Measurements from ENCODE around the gene SORD.

SORD gene

GRCh38 chr15:45091576-45091975 is 68.6 kb downstream of the SORD start:
- TF ChIP-seq, protein P1, sequence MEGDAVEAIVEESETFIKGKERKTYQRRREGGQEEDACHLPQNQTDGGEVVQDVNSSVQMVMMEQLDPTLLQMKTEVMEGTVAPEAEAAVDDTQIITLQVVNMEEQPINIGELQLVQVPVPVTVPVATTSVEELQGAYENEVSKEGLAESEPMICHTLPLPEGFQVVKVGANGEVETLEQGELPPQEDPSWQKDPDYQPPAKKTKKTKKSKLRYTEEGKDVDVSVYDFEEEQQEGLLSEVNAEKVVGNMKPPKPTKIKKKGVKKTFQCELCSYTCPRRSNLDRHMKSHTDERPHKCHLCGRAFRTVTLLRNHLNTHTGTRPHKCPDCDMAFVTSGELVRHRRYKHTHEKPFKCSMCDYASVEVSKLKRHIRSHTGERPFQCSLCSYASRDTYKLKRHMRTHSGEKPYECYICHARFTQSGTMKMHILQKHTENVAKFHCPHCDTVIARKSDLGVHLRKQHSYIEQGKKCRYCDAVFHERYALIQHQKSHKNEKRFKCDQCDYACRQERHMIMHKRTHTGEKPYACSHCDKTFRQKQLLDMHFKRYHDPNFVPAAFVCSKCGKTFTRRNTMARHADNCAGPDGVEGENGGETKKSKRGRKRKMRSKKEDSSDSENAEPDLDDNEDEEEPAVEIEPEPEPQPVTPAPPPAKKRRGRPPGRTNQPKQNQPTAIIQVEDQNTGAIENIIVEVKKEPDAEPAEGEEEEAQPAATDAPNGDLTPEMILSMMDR (IDR thresholded peaks at IDR 0.05; ENCODE audit: control insufficient read depth, insufficient read depth, low read depth, low read length, missing control alignments): no peak
- no peak for DNase-seq (ENCODE audit: low read depth)
- H3K4me3 ChIP-seq (ENCODE audit: control insufficient read depth, low read depth, low read length): no peak overlapping the region

DNA sequence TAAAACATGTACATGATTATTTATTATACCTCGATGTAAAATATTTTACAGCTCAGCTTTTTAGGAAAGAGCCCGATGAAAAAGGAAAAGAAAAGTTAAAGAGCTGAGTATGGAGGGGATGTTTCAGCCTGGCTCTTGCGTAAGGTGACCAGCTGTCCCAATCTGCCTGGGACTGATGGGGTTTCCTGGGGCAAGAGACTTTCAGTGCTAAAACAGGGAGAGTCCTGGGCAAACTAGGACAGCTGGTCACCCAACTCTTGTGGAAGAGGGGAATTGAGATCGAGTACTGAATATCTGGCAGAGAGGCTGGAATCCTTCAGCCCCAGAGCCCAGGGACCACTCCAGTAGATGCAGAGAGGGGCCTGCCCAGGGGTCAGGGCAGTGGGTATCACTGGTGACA is 70.0 kb downstream of the SORD start:
- H3K4me3 ChIP-seq (ENCODE audit: control insufficient read depth, low read depth, low read length): no peak overlapping the region
- no peak for DNase-seq (ENCODE audit: low read depth)
- TF ChIP-seq, protein P1 (IDR thresholded peaks at IDR 0.05; ENCODE audit: control insufficient read depth, insufficient read depth, low read depth, low read length, missing control alignments): no peak

DNA sequence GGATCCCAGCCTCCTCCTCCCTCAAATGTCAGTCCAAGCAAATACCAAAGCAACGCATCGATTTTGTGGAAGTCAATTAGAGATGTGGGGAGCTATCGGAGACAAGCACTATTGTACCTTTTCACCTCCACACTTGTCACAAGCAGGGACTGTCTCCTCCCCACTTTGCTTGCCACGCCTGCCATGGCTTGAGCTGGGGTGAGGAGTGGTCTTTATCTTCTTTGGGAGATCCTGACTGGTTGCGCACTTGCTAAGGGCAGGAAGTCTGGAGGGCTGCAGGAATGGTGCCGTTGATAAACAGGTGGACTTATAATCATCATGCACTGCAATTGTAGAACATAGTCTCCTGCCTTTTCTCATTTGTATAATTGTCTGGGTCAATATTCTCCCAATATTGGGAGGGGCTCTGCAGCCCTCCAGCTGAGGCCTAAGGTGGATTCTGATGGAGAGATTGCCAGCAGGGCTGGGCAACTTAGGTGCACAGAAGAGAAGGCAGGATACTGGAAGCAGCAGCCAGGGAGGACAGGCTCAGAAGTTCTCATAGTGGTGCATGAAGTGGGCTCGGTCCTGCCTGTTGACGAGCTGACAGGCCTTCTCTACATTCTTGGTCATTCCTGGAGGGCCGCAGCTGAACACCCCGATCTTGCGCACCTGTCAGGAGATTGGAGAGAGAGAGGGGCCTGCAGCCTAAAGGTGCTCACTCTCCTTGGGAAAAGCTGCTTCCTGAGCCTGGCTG is 70.8 kb downstream of the SORD start:
- no peak overlapping the region for H3K4me3 ChIP-seq (ENCODE audit: control insufficient read depth, low read depth, low read length)
- TF ChIP-seq, protein P1 (IDR thresholded peaks at IDR 0.05; ENCODE audit: control insufficient read depth, insufficient read depth, low read depth, low read length, missing control alignments): no peak
- no peak for DNase-seq (ENCODE audit: low read depth)

DNA sequence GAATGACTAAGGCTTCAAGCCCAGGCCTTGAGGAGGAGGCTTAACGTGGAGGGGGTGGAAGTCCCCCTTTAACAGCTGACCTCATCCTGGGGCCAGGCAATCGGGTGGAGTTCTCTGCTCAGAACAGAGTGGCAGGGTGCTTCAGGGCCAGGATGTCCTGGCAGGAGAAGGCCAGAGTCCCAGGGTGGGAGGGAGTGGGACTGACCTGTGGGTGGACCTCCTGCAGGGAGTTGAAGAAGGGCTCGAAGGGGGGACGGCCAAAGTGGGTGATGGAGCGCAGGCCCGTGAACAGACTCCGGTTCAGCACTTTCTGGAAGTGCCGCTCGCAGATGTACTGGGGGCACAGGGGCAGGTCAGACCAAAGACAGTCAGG is 71.3 kb downstream of the SORD start:
- TF ChIP-seq, protein P1 (IDR thresholded peaks at IDR 0.05; ENCODE audit: control insufficient read depth, insufficient read depth, low read depth, low read length, missing control alignments): no peak
- DNase-seq (ENCODE audit: low read depth): no peak
- H3K4me3 ChIP-seq (ENCODE audit: control insufficient read depth, low read depth, low read length): no peak overlapping the region

GRCh38 chr15:45095661-45096060 is 72.7 kb downstream of the SORD start:
- H3K4me3 ChIP-seq (ENCODE audit: control insufficient read depth, low read depth, low read length): no peak overlapping the region
- no peak for DNase-seq (ENCODE audit: low read depth)
- TF ChIP-seq, protein P1 (IDR thresholded peaks at IDR 0.05; ENCODE audit: control insufficient read depth, insufficient read depth, low read depth, low read length, missing control alignments): no peak

DNA sequence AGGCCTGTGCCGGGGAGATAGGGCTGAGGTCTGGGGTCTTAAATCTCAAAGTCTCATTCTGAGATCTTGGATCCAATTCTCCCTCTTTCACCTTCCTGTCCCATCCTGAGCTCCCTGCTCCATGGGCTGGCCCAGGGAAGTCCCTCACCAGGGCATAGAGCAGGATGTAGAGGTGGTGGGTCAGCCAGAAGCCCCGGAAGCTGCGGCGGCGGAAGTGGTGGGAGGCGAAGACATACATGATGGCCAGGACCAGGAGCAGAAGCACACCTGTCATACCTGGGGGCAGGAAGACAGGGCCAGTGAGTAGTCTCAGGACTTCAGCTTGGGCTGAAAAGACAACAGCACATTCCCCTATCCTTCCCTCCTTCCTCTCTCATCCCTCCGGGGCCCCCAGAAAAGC is 74.5 kb downstream of the SORD start:
- TF ChIP-seq, protein P1 (IDR thresholded peaks at IDR 0.05; ENCODE audit: control insufficient read depth, insufficient read depth, low read depth, low read length, missing control alignments): no peak
- no peak for DNase-seq (ENCODE audit: low read depth)
- H3K4me3 ChIP-seq (ENCODE audit: control insufficient read depth, low read depth, low read length): no peak overlapping the region

Measured in AG09309 (cell line).